GM10847 (cell line): Measurements from ENCODE around the gene GALR2.

Source experiments
- POLR2A ChIP-seq: IDR thresholded peaks from 2 replicates; pipeline ENCODE4 v1.6.1; 2011; ENCODE audit not compliant: insufficient read length; ENCODE audit errors: extremely low read depth

Gene GALR2

GRCh38 chr17:76075364-76076145 is 974 bp downstream of the GALR2 start:
- TF ChIP-seq POLR2A = no peak

- no peak for TF ChIP-seq POLR2A
These were observed 1.7 kb downstream of the GALR2 start for GRCh38 chr17:76076146-76076764.

GRCh38 chr17:76076765-76077583 is 2.4 kb downstream of the GALR2 start:
- TF ChIP-seq POLR2A = no peak

- TF ChIP-seq POLR2A = no peak
These were observed 3.1 kb downstream of the GALR2 start for GRCh38 chr17:76077584-76078110.

- no peak for TF ChIP-seq POLR2A
These were observed 4.4 kb downstream of the GALR2 start, which contains the start of gene ZACN for GRCh38 chr17:76078860-76079534. Gene ZACN (plus strand): TSS chr17:76079182. CDS start chr17:76079265, 83 bp downstream.

GRCh38 chr17:76079535-76079955 is 5.0 kb downstream of the GALR2 start:
- TF ChIP-seq POLR2A = no peak

GRCh38 chr17:76079956-76080767 is 5.6 kb downstream of the GALR2 start:
- TF ChIP-seq POLR2A = no peak

GRCh38 chr17:76080768-76081287 is 6.2 kb downstream of the GALR2 start:
- TF ChIP-seq POLR2A = no peak

- no peak for TF ChIP-seq POLR2A
These were observed 7.0 kb downstream of the GALR2 start for GRCh38 chr17:76081295-76082210.

- TF ChIP-seq POLR2A = no peak
These were observed 8.0 kb downstream of the GALR2 start for GRCh38 chr17:76082326-76083251.

- no peak for TF ChIP-seq POLR2A
These were observed 9.1 kb downstream of the GALR2 start for GRCh38 chr17:76083536-76084182.
